DMS114 treated with DMSO at 0.1 percent for 48 hours (cell line): ENCODE measurements around the gene ABHD11.
"Not testable (repeated sequence)": the region's sequence is repeated elsewhere in the genome, so short reads cannot be mapped to it uniquely, and the experiment has no call there.

Experiments used
- DNase-seq: peaks from one replicate; lab custom pipeline; 2025; ENCODE audit not compliant: unreplicated experiment; lab: John Stamatoyannopoulos, UW

Gene ABHD11

GRCh38 chr7:73746378-73746777 lies 7.8 kb upstream of the ABHD11 start:
- no peak for DNase-seq

- DNase-seq: no peak
Measured at GRCh38 chr7:73742753-73743641, 4.4 kb upstream of the ABHD11 start.

- DNase-seq: no peak
Measured at GRCh38 chr7:73742338-73742752, 3.7 kb upstream of the ABHD11 start.

GRCh38 chr7:73741600-73741999 lies 3.0 kb upstream of the ABHD11 start:
- no peak for DNase-seq

- DNase-seq: no peak
Measured at GRCh38 chr7:73740771-73741170, 2.2 kb upstream of the ABHD11 start.

GRCh38 chr7:73740212-73740611 lies 1.6 kb upstream of the ABHD11 start:
- DNase-seq: no peak

GRCh38 chr7:73739387-73739767 lies 775 bp upstream of the ABHD11 start:
- DNase-seq: no peak

- DNase-seq: no peak
Measured at GRCh38 chr7:73738220-73738611, 386 bp downstream of the ABHD11 start.

- peak; percentile 16 for DNase-seq
Measured at GRCh38 chr7:73737491-73738219, 947 bp downstream of the ABHD11 start.

- DNase-seq: no peak
Measured at GRCh38 chr7:73736885-73737284, 1.7 kb downstream of the ABHD11 start.

GRCh38 chr7:73735528-73735905 lies 3.1 kb downstream of the ABHD11 start:
- DNase-seq: no peak

GRCh38 chr7:73734619-73735527 lies 3.7 kb downstream of the ABHD11 start:
- DNase-seq: peak; percentile 53

GRCh38 chr7:73732397-73732796 lies 6.2 kb downstream of the ABHD11 start:
- no peak for DNase-seq

GRCh38 chr7:73730485-73730884 lies 8.1 kb downstream of the ABHD11 start:
- DNase-seq: no peak

GRCh38 chr7:73728551-73728950 lies 10.1 kb downstream of the ABHD11 start:
- no peak for DNase-seq

GRCh38 chr7:73727952-73728351 lies 10.7 kb downstream of the ABHD11 start:
- DNase-seq: no peak

GRCh38 chr7:73726083-73726466 lies 12.5 kb downstream of the ABHD11 start:
- no peak for DNase-seq

- DNase-seq: no peak
Measured at GRCh38 chr7:73723813-73724212, 14.8 kb downstream of the ABHD11 start.

GRCh38 chr7:73722785-73723184 lies 15.8 kb downstream of the ABHD11 start:
- no peak for DNase-seq

GRCh38 chr7:73722182-73722581 lies 16.4 kb downstream of the ABHD11 start:
- not testable (repeated sequence) for DNase-seq

- no peak for DNase-seq
Measured at GRCh38 chr7:73721377-73721817, 17.2 kb downstream of the ABHD11 start.
